Measurements from ENCODE around the gene SMARCA4.
"Not testable (repeated sequence)": the region's sequence is repeated elsewhere in the genome, so short reads cannot be mapped to it uniquely, and the experiment has no call there.

Gene SMARCA4

GRCh38 chr19:10929402-10929794 is 31.4 kb upstream of the SMARCA4 start:
- DNase-seq = no peak

- DNase-seq = no peak
Measured at GRCh38 chr19:10935371-10936059, 25.3 kb upstream of the SMARCA4 start.

GRCh38 chr19:10936661-10937084 is 24.2 kb upstream of the SMARCA4 start:
- DNase-seq = no peak

GRCh38 chr19:10941649-10942048 is 19.2 kb upstream of the SMARCA4 start:
- not testable (repeated sequence) for DNase-seq

GRCh38 chr19:10943412-10943811 is 17.4 kb upstream of the SMARCA4 start:
- not testable (repeated sequence) for DNase-seq

GRCh38 chr19:10945264-10945663 is 15.6 kb upstream of the SMARCA4 start:
- no peak for DNase-seq

- DNase-seq = no peak
Measured at GRCh38 chr19:10946958-10947657, 13.7 kb upstream of the SMARCA4 start.

- no peak for DNase-seq
Measured at GRCh38 chr19:10952809-10953208, 8.0 kb upstream of the SMARCA4 start.

- not testable (repeated sequence) for DNase-seq
Measured at GRCh38 chr19:10959277-10959968, 1.4 kb upstream of the SMARCA4 start.

GRCh38 chr19:10961073-10961860 is 437 bp downstream of the SMARCA4 start:
- no peak for DNase-seq

- no peak for DNase-seq
Measured at GRCh38 chr19:10962863-10963262, 2.0 kb downstream of the SMARCA4 start.

- no peak for DNase-seq
Measured at GRCh38 chr19:10963865-10964264, 3.0 kb downstream of the SMARCA4 start.

GRCh38 chr19:10964903-10965302 is 4.1 kb downstream of the SMARCA4 start:
- no peak for DNase-seq

GRCh38 chr19:10965398-10965797 is 4.6 kb downstream of the SMARCA4 start:
- no peak for DNase-seq

GRCh38 chr19:10966809-10967208 is 6.0 kb downstream of the SMARCA4 start:
- no peak for DNase-seq

GRCh38 chr19:10968527-10969135 is 7.8 kb downstream of the SMARCA4 start:
- DNase-seq = no peak

GRCh38 chr19:10971107-10971726 is 10.4 kb downstream of the SMARCA4 start:
- no peak for DNase-seq

GRCh38 chr19:10975374-10976130 is 14.7 kb downstream of the SMARCA4 start:
- no peak for DNase-seq

GRCh38 chr19:10976131-10976892 is 15.5 kb downstream of the SMARCA4 start:
- DNase-seq = no peak

GRCh38 chr19:10977742-10978092 is 16.9 kb downstream of the SMARCA4 start:
- DNase-seq = no peak

GRCh38 chr19:10979951-10980381 is 19.1 kb downstream of the SMARCA4 start:
- DNase-seq = no peak

Data from stimulated activated CD4-positive, alpha-beta T cell treated with anti-CD3 and anti-CD28 coated beads, Interleukin-4, amount 100 ng/mL, for 4 hours (primary cell).